ENCODE results near the gene UBE2J2. TPM values are rescaled to one million over a fixed set of nuclear protein-coding genes. Genes with fewer than 3 reads are reported as not detected.
A peak's percentile ranks its signal among the peaks of the same experiment; 100 is the strongest.

UBE2J2 gene
- total and polyA plus RNA-seq, 2 of the 4 experiments (the other 2 are of a cell fraction): 20.6 to 67.5 TPM

DNA sequence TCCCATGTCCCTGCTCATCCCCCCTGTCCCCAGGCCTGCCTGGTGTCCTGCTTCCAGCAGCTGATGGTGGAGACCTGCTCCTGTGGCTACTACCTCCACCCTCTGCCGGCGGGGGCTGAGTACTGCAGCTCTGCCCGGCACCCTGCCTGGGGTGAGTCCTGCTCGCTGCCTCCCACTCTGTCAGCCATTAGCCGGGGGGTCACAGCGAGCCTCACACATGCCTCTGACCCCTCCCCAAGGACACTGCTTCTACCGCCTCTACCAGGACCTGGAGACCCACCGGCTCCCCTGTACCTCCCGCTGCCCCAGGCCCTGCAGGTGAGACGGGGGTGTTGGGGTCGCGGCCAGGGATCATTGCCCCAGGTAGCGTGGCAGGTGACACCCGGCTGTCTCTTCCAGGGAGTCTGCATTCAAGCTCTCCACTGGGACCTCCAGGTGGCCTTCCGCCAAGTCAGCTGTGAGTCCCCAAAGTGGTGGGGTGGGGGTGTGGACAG is 16.6 kb upstream of the UBE2J2 start:
- no peak overlapping the region for H4K8ac ChIP-seq (ENCODE audit: low read depth in 2 of 2, low read length in 2 of 2)
- H4K91ac ChIP-seq (ENCODE audit: insufficient read depth, low read depth, low read length): no peak overlapping the region
- no peaks in the 10 kb centered on the region for H3K9me3 ChIP-seq (ENCODE audit: control insufficient read depth, insufficient read depth, low read length)
- dilution Hi-C loops (cut with HindIII; ENCODE audit: low sequenced_read_pairs, unreplicated experiment) (no loop called here), in situ Hi-C loops (cut with MboI; ENCODE audit: low sequenced_read_pairs) (no loop called here), intact Hi-C loops (cut with micrococcal nuclease) (loop anchor here (1.0 kb wide), 1 partner anchor 168 kb away; no protein-coding TSS in a partner anchor)
- ChIA-PET CTCF (interaction anchor here (0.8 to 1.5 kb wide), 3 partner anchors 8 to 168 kb away, joined by 3 to 5 read pairs (median 3); no protein-coding TSS in a partner anchor), POLR2A (ENCODE audit: unreplicated experiment) (interaction anchor here (0.5 kb wide), 1 partner anchor 10 kb away, joined by 4 read pairs; no protein-coding TSS in a partner anchor)
- no peak overlapping the region for H3K4me2 ChIP-seq (ENCODE audit: low read depth, low read length)
- H3K4me1 ChIP-seq (ENCODE audit: control insufficient read depth, insufficient read depth, low read length): no peaks in the 10 kb centered on the region; the same call in 1 of the 2 replicates
- H4K5ac ChIP-seq (ENCODE audit: low read depth, low read length): no peak overlapping the region
- H3K79me1 ChIP-seq (ENCODE audit: low read depth in 1 of 2, low read length in 2 of 2): no peaks in the 10 kb centered on the region
- H2BK120ac ChIP-seq (ENCODE audit: low read depth, low read length): no peak overlapping the region
- 20% methylated on average over 2 of the region's 15 CpGs; no CpG with 5 or more reads in 1 of the 2 experiments for WGBS, 2 experiments (ENCODE audit: extremely low coverage in 2 of 2, insufficient read length in 1 of 2)
- TF ChIP-seq MAFK (IDR thresholded peaks at IDR 0.05; ENCODE audit: low read depth, low read length) (no peak), RAD21 (IDR thresholded peaks at IDR 0.05; ENCODE audit: low read length) (peak; percentile 63), CHD1 (IDR thresholded peaks at IDR 0.05; ENCODE audit: low read depth, low read length) (no peak), FOS (IDR thresholded peaks at IDR 0.05; ENCODE audit: low read depth, low read length) (no peak), MAZ (IDR thresholded peaks at IDR 0.05; ENCODE audit: borderline replicate concordance, low read depth, low read length) (0 out of 2 replicates have a peak, but pooled peaks have one; percentile 16), RFX5 (IDR thresholded peaks at IDR 0.05; ENCODE audit: low read depth, low read length) (no peak), NFE2L2 (IDR thresholded peaks at IDR 0.05; ENCODE audit: low read depth, low read length) (no peak), POLR2A (IDR thresholded peaks at IDR 0.05; ENCODE audit: low read depth, low read length) (no peak), BHLHE40 (IDR thresholded peaks at IDR 0.05; ENCODE audit: low read depth, low read length) (no peak), SMC3 (IDR thresholded peaks at IDR 0.05; ENCODE audit: low read depth, low read length) (peak; percentile 58; the same call in 1 of the 2 replicates)
- TF ChIP-seq, protein P1, sequence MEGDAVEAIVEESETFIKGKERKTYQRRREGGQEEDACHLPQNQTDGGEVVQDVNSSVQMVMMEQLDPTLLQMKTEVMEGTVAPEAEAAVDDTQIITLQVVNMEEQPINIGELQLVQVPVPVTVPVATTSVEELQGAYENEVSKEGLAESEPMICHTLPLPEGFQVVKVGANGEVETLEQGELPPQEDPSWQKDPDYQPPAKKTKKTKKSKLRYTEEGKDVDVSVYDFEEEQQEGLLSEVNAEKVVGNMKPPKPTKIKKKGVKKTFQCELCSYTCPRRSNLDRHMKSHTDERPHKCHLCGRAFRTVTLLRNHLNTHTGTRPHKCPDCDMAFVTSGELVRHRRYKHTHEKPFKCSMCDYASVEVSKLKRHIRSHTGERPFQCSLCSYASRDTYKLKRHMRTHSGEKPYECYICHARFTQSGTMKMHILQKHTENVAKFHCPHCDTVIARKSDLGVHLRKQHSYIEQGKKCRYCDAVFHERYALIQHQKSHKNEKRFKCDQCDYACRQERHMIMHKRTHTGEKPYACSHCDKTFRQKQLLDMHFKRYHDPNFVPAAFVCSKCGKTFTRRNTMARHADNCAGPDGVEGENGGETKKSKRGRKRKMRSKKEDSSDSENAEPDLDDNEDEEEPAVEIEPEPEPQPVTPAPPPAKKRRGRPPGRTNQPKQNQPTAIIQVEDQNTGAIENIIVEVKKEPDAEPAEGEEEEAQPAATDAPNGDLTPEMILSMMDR (conservative IDR thresholded peaks at IDR 0.05; ENCODE audit: low read depth, low read length): peak; percentile 64
- H3K9ac ChIP-seq (ENCODE audit: low read depth, low read length): no peak overlapping the region
- no peak overlapping the region for H3K4me3 ChIP-seq (ENCODE audit: insufficient read depth, low read depth, low read length)
- H3K14ac ChIP-seq (replicated peaks; ENCODE audit: low read depth, low read length): no peak overlapping the region
- H3K4ac ChIP-seq (ENCODE audit: low read depth, low read length): no peak overlapping the region
- H3K9me1 ChIP-seq (ENCODE audit: insufficient read depth, low read length): no peaks in the 10 kb centered on the region
- no peak overlapping the region for H2BK20ac ChIP-seq (ENCODE audit: low read depth, low read length)
- no TSS peak for BruUV-seq (replicated peaks)
- H2BK15ac ChIP-seq (ENCODE audit: low read depth, low read length): no peak overlapping the region
- peaks cover 16% of the 10 kb centered on the region for H3K36me3 ChIP-seq (ENCODE audit: control insufficient read depth, insufficient read depth, low read length)
- H3K27ac ChIP-seq (ENCODE audit: insufficient read depth, low read length): no peak overlapping the region
- H3K56ac ChIP-seq (ENCODE audit: extremely low read depth, insufficient read depth, low read length): no peak overlapping the region
- DNase-seq (no peak), ATAC-seq (ENCODE audit: low read depth) (peak; percentile 87)
- H2AK9ac ChIP-seq (replicated peaks; ENCODE audit: low read depth, low read length, poor library complexity): peak overlapping the region; percentile 61
- H3K27me3 ChIP-seq (ENCODE audit: control insufficient read depth, insufficient read depth, low read length): no peaks in the 10 kb centered on the region
- H4K20me1 ChIP-seq (ENCODE audit: insufficient read depth, low read length): peaks cover 13% of the 10 kb centered on the region
- H2BK5ac ChIP-seq (ENCODE audit: low read depth, low read length, poor library complexity, severe bottlenecking): no peak overlapping the region
- H2AK5ac ChIP-seq (ENCODE audit: low read depth, low read length): no peak overlapping the region
- peak overlapping the region; percentile 18 for H2AFZ ChIP-seq (replicated peaks; ENCODE audit: low read length, poor library complexity)
- no peak overlapping the region for H3K23ac ChIP-seq (ENCODE audit: low read depth, low read length)
- no peak overlapping the region for H3K18ac ChIP-seq (ENCODE audit: low read depth, low read length)

All from IMR-90 (cell line).